Mesenchymal stem cell (in vitro differentiated cells and primary cell): Measurements from ENCODE around the gene TNFRSF6B.
A peak's percentile ranks its signal among the peaks of the same experiment; 100 is the strongest.

ENCODE experiments used
- DNase-seq: peaks from one replicate; pipeline ENCODE4 v3.0.0-alpha.2; 2013
- H2AFZ ChIP-seq: one replicate; pipeline ENCODE4 v1.6.1; 2013; ENCODE audit warnings: low read depth, mild to moderate bottlenecking, control low read depth, inconsistent platforms, low read length, moderate library complexity
- H2AK5ac ChIP-seq: 2 replicates; pipeline ENCODE4 v1.6.1; 2013; ENCODE audit warnings: low read length, moderate library complexity, mild to moderate bottlenecking, inconsistent platforms; ENCODE audit not compliant: severe bottlenecking
- H2BK120ac ChIP-seq: one replicate; pipeline ENCODE4 v1.6.1; 2013; ENCODE audit warnings: low read depth, mild to moderate bottlenecking, inconsistent platforms, low read length, moderate library complexity
- H2BK12ac ChIP-seq, 2 experiments: one replicate each; pipeline ENCODE4 v1.6.1; 2013; ENCODE audit warnings: inconsistent platforms in 2 of 2, low read length in 2 of 2, mild to moderate bottlenecking in 2 of 2, moderate library complexity in 2 of 2, control low read depth in 1 of 2
- H2BK15ac ChIP-seq: one replicate; pipeline ENCODE4 v1.6.1; 2013; ENCODE audit warnings: mild to moderate bottlenecking, low read depth, inconsistent platforms; ENCODE audit not compliant: poor library complexity, severe bottlenecking
- H2BK5ac ChIP-seq: 2 replicates; pipeline ENCODE4 v1.6.1; 2013; ENCODE audit warnings: low read depth, mild to moderate bottlenecking, low read length, control low read depth, inconsistent platforms; ENCODE audit not compliant: poor library complexity, severe bottlenecking
- H3K14ac ChIP-seq, 2 experiments: one replicate each; pipeline ENCODE4 v1.6.1; 2013; ENCODE audit warnings: inconsistent platforms in 2 of 2, low read length in 2 of 2, control low read depth in 1 of 2, mild to moderate bottlenecking in 1 of 2, moderate library complexity in 1 of 2
- H3K18ac ChIP-seq, 2 experiments: one replicate each; pipeline ENCODE4 v1.6.1; 2013; ENCODE audit warnings: inconsistent platforms in 2 of 2, low read length in 2 of 2, control low read depth in 1 of 2, low read depth in 1 of 2, mild to moderate bottlenecking in 1 of 2
- H3K23ac ChIP-seq, 2 experiments: one replicate each; pipeline ENCODE4 v1.6.1; 2013; ENCODE audit warnings: inconsistent platforms in 2 of 2, low read length in 2 of 2, mild to moderate bottlenecking in 2 of 2, moderate library complexity in 2 of 2, control low read depth in 1 of 2
- H3K27ac ChIP-seq: 2 replicates; pipeline ENCODE4 v1.5.1; 2013; ENCODE audit warnings: mild to moderate bottlenecking, moderate library complexity, low read length, control low read depth, inconsistent platforms; ENCODE audit not compliant: poor library complexity, severe bottlenecking
- H3K27me3 ChIP-seq, 2 experiments: 2 replicates each; pipeline versions ENCODE4 v1.6.1 to v1.7.0; 2013; ENCODE audit warnings: low read length in 2 of 2, mild to moderate bottlenecking in 2 of 2, moderate library complexity in 2 of 2, control low read depth in 1 of 2, inconsistent platforms in 1 of 2; ENCODE audit not compliant: control insufficient read depth in 1 of 2, insufficient read depth in 1 of 2
- H3K36me3 ChIP-seq, 2 experiments: 2 replicates each; pipeline versions ENCODE4 v1.6.1 to v1.7.0; 2013; ENCODE audit warnings: low read length in 2 of 2, control low read depth in 1 of 2, inconsistent platforms in 1 of 2, low read depth in 1 of 2, mild to moderate bottlenecking in 1 of 2; ENCODE audit not compliant: insufficient read depth in 2 of 2, control insufficient read depth in 1 of 2
- H3K4ac ChIP-seq, 2 experiments: one replicate each; pipeline ENCODE4 v1.6.1; 2013; ENCODE audit warnings: inconsistent platforms in 2 of 2, low read length in 2 of 2, mild to moderate bottlenecking in 2 of 2, moderate library complexity in 2 of 2, control low read depth in 1 of 2, low read depth in 1 of 2
- H3K4me1 ChIP-seq: 2 replicates; pipeline ENCODE4 v1.6.1; 2013; ENCODE audit warnings: low read depth, low read length, control low read depth; ENCODE audit not compliant: control insufficient read depth, insufficient read depth
- H3K4me2 ChIP-seq: 2 replicates; pipeline ENCODE4 v1.6.1; 2013; ENCODE audit warnings: low read length, mild to moderate bottlenecking, inconsistent platforms; ENCODE audit not compliant: poor library complexity, severe bottlenecking
- H3K4me3 ChIP-seq, 2 experiments: 2 replicates each; pipeline versions ENCODE4 v1.5.1 to v1.7.0; 2013; ENCODE audit warnings: low read length in 2 of 2, mild to moderate bottlenecking in 2 of 2, control low read depth in 1 of 2, low read depth in 1 of 2; ENCODE audit not compliant: insufficient read depth in 1 of 2
- H3K79me1 ChIP-seq: replicated peaks from 2 replicates; pipeline ENCODE4 v1.6.1; 2013; ENCODE audit warnings: mild to moderate bottlenecking, control low read depth, low read length, inconsistent platforms; ENCODE audit not compliant: poor library complexity, severe bottlenecking
- H3K9ac ChIP-seq: 2 replicates; pipeline ENCODE4 v1.7.0; 2013; ENCODE audit warnings: mild to moderate bottlenecking, low read length, moderate library complexity
- H3K9me3 ChIP-seq: 2 replicates; pipeline ENCODE4 v1.7.0; 2013; ENCODE audit warnings: mild to moderate bottlenecking, low read length; ENCODE audit not compliant: control insufficient read depth
- H4K8ac ChIP-seq: one replicate; pipeline ENCODE4 v1.6.1; 2013; ENCODE audit warnings: inconsistent platforms, mild to moderate bottlenecking, low read length, moderate library complexity
- H4K91ac ChIP-seq: one replicate; pipeline ENCODE4 v1.6.1; 2013; ENCODE audit warnings: mild to moderate bottlenecking, low read length, inconsistent platforms
- WGBS: methylation state at CpG from one replicate; pipeline ENCODE4 v1.1.7; 2013; ENCODE audit warnings: mixed read lengths; 5-methylcytosine and 5-hydroxymethylcytosine counted together

TNFRSF6B gene

DNA sequence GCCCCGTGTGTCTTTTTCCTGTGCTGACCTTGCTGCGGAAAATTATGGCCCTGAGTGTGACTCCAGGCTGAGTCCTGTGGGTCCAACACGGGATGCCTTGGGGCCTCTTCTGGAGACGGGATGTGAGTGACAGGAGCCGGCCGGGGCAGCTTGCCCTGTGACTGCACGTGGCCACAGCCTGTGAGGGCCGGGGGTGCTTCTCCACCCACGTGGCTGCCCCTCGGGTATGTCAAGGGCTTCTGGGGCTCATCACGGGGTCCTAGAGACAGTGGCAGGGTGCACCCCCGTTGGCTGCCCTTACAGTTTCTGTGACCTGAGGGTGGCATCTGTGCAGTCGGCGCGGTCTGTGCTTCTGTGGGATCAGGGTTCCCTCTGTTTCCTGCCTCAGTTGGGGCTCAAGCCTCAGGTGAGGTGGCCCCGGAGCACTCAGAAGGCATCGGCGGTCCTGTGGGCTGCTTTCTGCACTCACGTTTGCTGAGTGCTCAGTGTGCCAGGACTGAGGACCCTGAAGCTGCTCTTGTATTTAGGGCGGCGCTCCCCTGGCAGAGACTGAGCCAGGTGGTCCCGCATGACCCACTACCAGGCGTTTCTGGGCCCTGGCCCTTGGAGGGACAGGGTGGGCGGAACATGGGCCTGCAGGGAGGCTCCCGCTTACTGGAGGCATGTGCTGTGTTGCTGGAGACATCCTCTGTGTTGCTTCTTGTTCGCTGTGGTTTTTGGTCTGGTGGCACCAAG, 33.0 kb upstream of the TNFRSF6B start:
- H2AK5ac ChIP-seq, result no peak overlapping the region
- whole genome bisulfite sequencing, result 96% methylated on average over 26 of the region's 26 CpGs
- peaks cover 68 to 78% of the 10 kb centered on the region in 2 experiments for H3K36me3 ChIP-seq
- H2BK15ac ChIP-seq, result no peak overlapping the region
- H2BK120ac ChIP-seq, result no peak overlapping the region
- no peaks in the 10 kb centered on the region for H3K9me3 ChIP-seq
- H3K4ac ChIP-seq, result no peak overlapping the region
- H4K8ac ChIP-seq, result no peak overlapping the region
- no peak overlapping the region for H3K27ac ChIP-seq
- no peak overlapping the region for H3K4me3 ChIP-seq
- H2AFZ ChIP-seq, result no peak overlapping the region
- H4K91ac ChIP-seq, result no peak overlapping the region
- H3K18ac ChIP-seq, result no peak overlapping the region
- H3K4me2 ChIP-seq, result no peak overlapping the region
- H3K4me1 ChIP-seq, result peaks cover 7% of the 10 kb centered on the region
- no peak overlapping the region for H3K14ac ChIP-seq
- no peak overlapping the region for H2BK12ac ChIP-seq
- H3K9ac ChIP-seq, result no peak overlapping the region
- no peak overlapping the region for H2BK5ac ChIP-seq
- H3K27me3 ChIP-seq, result no peaks in the 10 kb centered on the region
- DNase-seq, result no peak
- H3K23ac ChIP-seq, result no peak overlapping the region
- H3K79me1 ChIP-seq, result peaks cover 60% of the 10 kb centered on the region

DNA sequence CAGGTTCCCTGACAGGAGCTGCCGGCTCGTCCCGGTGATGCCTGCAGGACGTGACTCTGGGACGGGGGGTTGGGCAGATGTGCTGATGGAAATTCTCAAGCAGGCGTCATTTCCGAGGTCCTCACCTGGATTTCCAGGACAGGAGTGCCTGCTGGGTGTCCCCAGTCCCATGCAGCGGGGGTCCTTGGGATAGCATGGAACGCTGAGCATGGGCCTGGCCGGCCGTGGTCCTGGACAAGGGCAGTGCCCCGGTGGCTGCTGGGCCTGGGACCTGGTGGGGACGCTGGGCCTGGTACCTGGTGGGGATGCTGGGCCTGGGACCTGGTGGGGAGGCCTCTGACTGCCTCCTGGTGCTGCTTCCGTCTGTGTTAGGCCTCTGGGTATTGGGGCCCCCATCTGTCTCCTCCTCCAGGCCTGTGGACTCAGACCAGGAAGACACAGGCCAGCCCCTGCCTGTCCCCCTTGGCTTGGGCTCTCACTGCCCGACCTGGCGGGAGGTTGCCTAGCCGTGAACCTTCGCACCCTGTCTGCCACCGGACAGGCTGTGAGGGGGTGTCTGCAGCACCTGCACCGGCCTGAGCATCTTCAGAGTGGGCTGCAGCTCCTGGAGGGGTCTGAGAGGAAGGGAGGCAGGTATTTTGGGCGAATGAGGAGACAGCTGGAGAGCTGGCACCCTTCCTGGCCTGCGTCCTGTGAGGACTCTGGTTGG, 32.2 kb upstream of the TNFRSF6B start:
- no peaks in the 10 kb centered on the region for H3K9me3 ChIP-seq
- H3K9ac ChIP-seq, result no peak overlapping the region
- H4K91ac ChIP-seq, result no peak overlapping the region
- H4K8ac ChIP-seq, result no peak overlapping the region
- no peaks in the 10 kb centered on the region for H3K27me3 ChIP-seq
- H2BK12ac ChIP-seq, result peak overlapping the region in 1 of 2 experiments; percentile 12
- H3K4me1 ChIP-seq, result peaks cover 2% of the 10 kb centered on the region
- H3K36me3 ChIP-seq, result peaks cover 76 to 83% of the 10 kb centered on the region in 2 experiments
- peaks cover 58% of the 10 kb centered on the region for H3K79me1 ChIP-seq
- no peak overlapping the region for H3K23ac ChIP-seq
- 96% methylated on average over 22 of the region's 22 CpGs for WGBS
- no peak overlapping the region for H3K4me3 ChIP-seq
- H2BK15ac ChIP-seq, result no peak overlapping the region
- no peak overlapping the region for H2AK5ac ChIP-seq
- H2BK120ac ChIP-seq, result no peak overlapping the region
- no peak overlapping the region for H3K4ac ChIP-seq
- H2BK5ac ChIP-seq, result no peak overlapping the region
- H3K27ac ChIP-seq, result no peak overlapping the region
- H3K14ac ChIP-seq, result no peak overlapping the region
- DNase-seq, result no peak
- H3K18ac ChIP-seq, result no peak overlapping the region
- H3K4me2 ChIP-seq, result no peak overlapping the region
- no peak overlapping the region for H2AFZ ChIP-seq

DNA sequence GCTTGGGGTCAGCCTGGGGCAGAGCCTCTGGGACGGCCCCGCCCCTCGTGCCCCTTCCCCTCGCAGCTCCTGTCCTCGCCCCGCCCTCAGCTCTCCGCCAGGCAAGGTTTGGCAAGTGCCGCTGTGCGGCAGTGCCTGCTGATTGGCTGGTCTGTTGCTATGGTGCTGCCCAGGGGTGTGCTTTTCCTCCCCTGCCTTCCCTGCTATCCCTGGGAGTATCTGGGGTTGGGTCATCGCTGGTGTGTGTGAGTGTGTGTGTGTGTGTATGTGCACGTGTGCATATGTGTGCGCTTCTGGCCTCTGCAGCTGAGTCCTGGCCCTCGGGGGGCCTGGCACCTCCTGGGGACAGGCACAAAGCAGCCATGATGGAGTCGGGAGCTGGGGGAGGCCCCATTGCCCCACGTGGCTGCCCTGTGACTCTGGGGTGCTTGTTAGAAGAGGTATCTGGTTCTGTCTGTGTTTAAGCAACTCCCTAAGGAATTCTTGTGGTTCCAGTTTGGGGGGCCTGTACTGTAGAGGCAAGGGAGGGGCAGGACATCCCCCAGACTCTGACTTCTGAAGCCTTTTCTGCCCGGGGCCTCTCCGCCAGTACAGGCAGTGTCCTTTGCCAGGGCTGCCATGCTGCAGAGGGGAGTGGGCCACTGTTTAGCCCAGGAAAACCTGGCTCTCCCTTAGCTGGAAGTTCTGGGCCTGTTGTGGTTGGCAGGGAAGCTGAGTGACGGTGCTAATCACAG, 31.4 kb upstream of the TNFRSF6B start:
- Histone ChIP-seq H3K9me3 (no peaks in the 10 kb centered on the region), H2BK15ac (no peak overlapping the region), H3K4me3 (no peak overlapping the region), H3K79me1 (peaks cover 55% of the 10 kb centered on the region), H3K9ac (peak overlapping the region; percentile 9), H2BK120ac (no peak overlapping the region), H2AFZ (no peak overlapping the region), H3K23ac (no peak overlapping the region), H2BK12ac (no peak overlapping the region), H3K27me3 (no peaks in the 10 kb centered on the region), H2AK5ac (no peak overlapping the region), H3K4ac (no peak overlapping the region), H3K18ac (no peak overlapping the region), H3K4me2 (no peak overlapping the region), H4K8ac (no peak overlapping the region), H4K91ac (no peak overlapping the region), H2BK5ac (no peak overlapping the region), H3K27ac (no peak overlapping the region), H3K4me1 (no peaks in the 10 kb centered on the region), H3K36me3 (peaks cover 79 to 83% of the 10 kb centered on the region in 2 experiments), H3K14ac (no peak overlapping the region)
- 96% methylated on average over 18 of the region's 18 CpGs for WGBS
- DNase-seq, result no peak

DNA sequence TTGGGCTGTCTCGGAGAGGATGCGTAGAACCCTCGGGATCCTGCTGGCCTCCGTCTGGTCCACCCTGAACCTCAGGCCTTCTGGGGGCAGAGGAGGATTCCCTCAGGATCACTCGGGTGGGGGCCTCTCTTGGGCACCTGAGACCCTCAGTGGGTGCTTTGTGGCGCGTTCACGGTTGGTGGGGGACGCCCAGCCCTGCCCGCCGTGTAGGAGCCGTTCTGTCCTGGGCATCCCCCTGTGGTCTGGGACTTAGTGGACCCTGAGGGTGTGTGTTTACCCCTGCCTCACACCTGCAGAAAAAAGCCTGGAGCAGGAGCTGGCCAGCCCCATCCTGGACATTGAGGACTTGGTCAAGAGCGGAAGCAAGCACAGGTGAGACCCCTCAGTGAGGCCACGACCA, 30.7 kb upstream of the TNFRSF6B start:
- DNase-seq, result no peak
- H3K4me3 ChIP-seq, result no peak overlapping the region
- no peak overlapping the region for H3K9ac ChIP-seq
- no peak overlapping the region for H2BK12ac ChIP-seq
- H3K4ac ChIP-seq, result no peak overlapping the region
- H3K23ac ChIP-seq, result no peak overlapping the region
- no peak overlapping the region for H3K27ac ChIP-seq
- WGBS, result 97% methylated on average over 14 of the region's 14 CpGs
- H4K8ac ChIP-seq, result no peak overlapping the region
- no peaks in the 10 kb centered on the region for H3K27me3 ChIP-seq
- H3K79me1 ChIP-seq, result peaks cover 53% of the 10 kb centered on the region
- no peak overlapping the region for H3K4me2 ChIP-seq
- H3K18ac ChIP-seq, result no peak overlapping the region
- H4K91ac ChIP-seq, result no peak overlapping the region
- H3K4me1 ChIP-seq, result no peaks in the 10 kb centered on the region
- H2AFZ ChIP-seq, result no peak overlapping the region
- H2BK15ac ChIP-seq, result no peak overlapping the region
- H3K14ac ChIP-seq, result no peak overlapping the region
- H2BK120ac ChIP-seq, result no peak overlapping the region
- peaks cover 76 to 84% of the 10 kb centered on the region in 2 experiments for H3K36me3 ChIP-seq
- no peak overlapping the region for H2AK5ac ChIP-seq
- no peaks in the 10 kb centered on the region for H3K9me3 ChIP-seq
- H2BK5ac ChIP-seq, result no peak overlapping the region
